Muscle of back (tissue), 11 donors: ENCODE data around the gene MYO16. TPM values are rescaled to one million over a fixed set of nuclear protein-coding genes. Genes with fewer than 3 reads are reported as not detected.
A peak's percentile ranks its signal among the peaks of the same experiment; 100 is the strongest.

Source experiments
- DNase-seq, 3 donors: peaks; one replicate each; pipeline versions ENCODE4 v3.0.0 to v3.0.0-alpha.2; 2013
- polyA plus RNA-seq, 10 donors: library from polyadenylated mRNA; unstranded; fragments of 120-200 nt; gene quantifications; one replicate each; pipeline ENCODE4 v1.2.1, GENCODE V29; 2013; ENCODE audit not compliant: insufficient read length in 10 of 10

MYO16 gene
- polyA plus RNA-seq, 10 donors = 9.0 to 25.7 (median 15.6) TPM

- no peak for DNase-seq
Measured at GRCh38 chr13:109126178-109126577, 496.8 kb downstream of the MYO16 start.

DNA sequence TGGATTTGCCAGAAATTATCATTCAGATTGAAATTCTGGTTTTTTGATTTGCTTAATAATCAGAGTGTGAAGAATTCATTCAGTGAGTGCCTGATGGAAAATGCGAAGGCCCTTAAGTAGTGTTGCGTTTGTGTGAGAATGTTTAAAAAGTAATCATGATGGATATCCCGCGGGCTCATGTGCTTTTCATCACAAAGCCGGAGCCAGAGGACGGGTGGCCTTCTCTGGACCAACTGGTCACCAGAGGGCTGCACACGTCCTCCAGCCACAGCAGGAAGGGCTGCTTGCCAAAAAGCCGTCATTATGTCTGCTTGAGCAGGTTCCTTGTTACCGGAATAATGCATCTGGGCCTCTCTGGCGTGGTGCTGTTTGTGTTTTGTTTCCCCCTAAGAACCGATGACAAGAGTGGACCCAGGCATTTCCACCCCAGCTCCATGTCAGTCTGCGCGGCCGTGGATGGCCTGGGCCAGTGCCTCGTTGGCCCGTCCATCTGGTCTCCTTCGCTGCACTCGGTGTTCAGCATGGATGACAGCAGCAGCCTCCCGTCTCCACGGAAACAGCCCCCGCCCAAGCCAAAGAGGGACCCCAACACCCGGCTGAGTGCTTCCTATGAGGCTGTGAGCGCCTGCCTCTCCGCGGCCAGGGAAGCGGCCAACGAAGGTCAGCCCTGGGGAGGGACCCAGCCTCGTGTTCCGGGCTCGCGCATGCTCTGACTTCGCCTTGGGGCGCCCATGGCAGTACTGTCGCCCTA is 497.7 kb downstream of the MYO16 start:
- no peak for DNase-seq

GRCh38 chr13:109128121-109128520 is 498.7 kb downstream of the MYO16 start:
- no peak for DNase-seq

- DNase-seq = no peak
Measured at GRCh38 chr13:109130093-109130835, 500.9 kb downstream of the MYO16 start.

DNA sequence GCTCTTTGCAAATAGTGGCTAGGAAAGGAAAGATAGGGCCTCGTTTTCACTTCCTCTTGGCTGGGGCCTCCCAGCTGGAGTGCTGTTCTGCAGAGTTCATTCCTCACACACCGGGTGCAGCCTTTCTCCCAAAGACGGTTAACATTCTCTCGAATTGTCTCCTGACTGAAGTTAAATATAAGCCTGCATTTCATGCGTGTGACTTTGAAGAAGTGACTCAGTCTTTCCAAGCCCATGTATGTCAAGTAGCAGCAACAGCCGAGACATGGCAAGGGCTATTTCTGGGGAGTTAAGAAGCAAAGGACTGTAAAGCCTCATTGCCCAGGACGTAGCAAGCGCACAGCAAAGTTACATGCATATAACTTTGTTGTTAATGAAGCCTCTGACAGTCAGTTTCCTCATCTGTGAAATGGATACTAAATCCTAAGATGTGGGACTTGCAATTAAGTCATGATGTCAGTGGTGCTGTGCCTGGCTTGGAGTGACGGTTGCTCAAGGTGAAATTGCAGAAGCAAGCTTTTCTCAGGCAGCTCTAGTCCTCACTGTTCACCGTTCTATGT is 502.4 kb downstream of the MYO16 start:
- DNase-seq = peak in 2 of 3 donors; percentile 43 to 73

DNA sequence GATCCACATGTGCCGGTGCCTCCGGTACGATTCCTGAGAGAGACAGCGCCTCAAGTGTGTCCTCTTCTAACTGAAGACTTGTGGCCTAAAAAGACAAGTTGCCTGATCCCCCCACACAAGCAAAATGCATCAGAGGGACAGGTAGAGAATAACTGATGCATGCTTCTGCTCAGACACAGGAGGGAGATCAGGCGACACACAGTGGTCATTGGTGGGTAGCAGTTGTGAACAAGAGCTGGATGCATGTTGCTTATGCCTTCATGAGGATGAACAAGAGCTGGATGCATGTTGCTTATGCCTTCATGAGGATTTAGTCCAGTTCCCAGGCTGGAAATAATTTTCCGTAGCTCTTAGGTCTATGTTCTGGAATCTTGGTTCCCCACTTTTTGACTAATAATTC is 505.6 kb downstream of the MYO16 start:
- DNase-seq = no peak

DNA sequence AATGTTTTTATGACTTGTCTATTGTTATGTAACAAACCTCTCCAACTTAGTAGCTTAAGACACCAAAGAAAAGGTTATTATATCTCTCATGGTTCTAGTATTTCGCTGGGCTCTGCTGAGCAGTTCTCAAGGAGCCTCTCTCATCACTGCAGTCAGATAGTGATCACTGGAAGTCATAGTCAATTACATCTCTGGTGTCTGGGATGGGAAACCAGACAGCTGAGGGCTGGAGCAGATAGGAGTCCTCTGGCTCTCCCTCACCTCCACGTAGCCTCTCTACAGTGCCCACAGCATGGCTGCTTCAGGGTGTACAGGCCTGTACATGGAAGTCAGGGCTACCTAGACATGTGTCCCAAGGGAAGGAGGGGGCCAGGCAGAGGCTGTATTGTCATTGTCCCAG is 507.5 kb downstream of the MYO16 start:
- DNase-seq = no peak

GRCh38 chr13:109139346-109139745 is 509.9 kb downstream of the MYO16 start:
- DNase-seq = no peak

GRCh38 chr13:109140054-109140453 is 510.6 kb downstream of the MYO16 start:
- no peak for DNase-seq

GRCh38 chr13:109140479-109141349 is 511.3 kb downstream of the MYO16 start:
- DNase-seq = peak in 1 of 3 donors; percentile 55

- no peak for DNase-seq
Measured at GRCh38 chr13:109141706-109142105, 512.3 kb downstream of the MYO16 start.

GRCh38 chr13:109144693-109145437 is 515.5 kb downstream of the MYO16 start:
- no peak for DNase-seq

GRCh38 chr13:109145631-109146030 is 516.2 kb downstream of the MYO16 start:
- peak; percentile 51 to 73 (median 61) for DNase-seq

GRCh38 chr13:109146393-109146792 is 517.0 kb downstream of the MYO16 start:
- no peak for DNase-seq

DNA sequence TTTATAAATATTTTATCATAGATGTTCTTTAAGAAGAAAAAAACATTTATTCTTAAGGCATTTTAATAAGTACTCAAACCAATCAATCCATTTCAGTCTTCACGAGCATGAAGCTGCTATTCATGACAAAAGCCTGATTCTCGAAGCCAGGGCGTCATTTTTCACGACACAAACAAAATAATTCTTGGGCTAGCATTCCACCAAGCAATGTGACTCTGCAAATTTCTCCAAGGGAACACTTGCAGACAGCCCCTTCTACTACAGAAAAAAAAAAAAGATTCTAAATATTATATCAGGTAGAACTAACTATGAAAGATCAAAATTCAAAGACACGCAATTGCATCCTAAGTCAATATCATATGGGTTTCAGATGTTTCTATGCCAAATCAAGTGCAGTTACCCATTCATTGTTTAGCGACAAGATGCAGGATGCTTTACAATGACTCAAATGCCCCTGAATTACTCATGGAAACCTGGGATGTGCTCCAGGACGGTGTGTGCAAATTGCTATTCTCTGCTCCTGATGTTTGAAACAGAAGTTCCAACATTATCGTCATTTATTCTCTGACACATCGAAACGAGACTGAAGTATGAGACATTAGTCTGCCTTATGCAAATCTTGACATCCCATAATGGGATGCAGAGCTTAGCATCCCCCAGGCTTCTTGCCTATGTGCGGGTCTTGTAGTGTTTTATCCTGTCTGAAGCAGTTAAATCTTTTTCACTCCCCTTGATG is 517.7 kb downstream of the MYO16 start:
- peak in 2 of 3 donors; percentile 40 to 86 for DNase-seq

GRCh38 chr13:109148243-109148642 is 518.8 kb downstream of the MYO16 start:
- DNase-seq = peak in 1 of 3 donors; percentile 18

GRCh38 chr13:109150696-109151095 is 521.3 kb downstream of the MYO16 start:
- no peak for DNase-seq

DNA sequence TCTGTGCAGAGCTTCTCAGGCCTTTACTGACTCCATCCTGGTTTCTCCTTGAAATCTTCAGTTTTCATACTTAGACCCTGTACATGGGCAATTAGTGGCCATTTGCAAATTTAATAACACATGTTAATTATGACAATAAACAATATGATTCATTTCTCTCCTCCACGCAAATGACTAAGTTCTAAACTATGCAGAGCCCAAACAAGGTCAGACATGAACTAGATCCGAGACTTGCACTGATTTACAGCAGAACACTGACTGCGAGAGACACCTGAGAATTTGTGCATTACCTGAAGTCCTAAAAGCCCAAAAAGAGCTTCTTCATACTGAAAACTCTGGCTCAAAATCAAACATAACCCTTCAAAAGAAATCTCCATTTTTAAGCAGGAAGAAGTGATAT is 521.8 kb downstream of the MYO16 start:
- no peak for DNase-seq

- no peak for DNase-seq
Measured at GRCh38 chr13:109151696-109152095, 522.3 kb downstream of the MYO16 start.

DNA sequence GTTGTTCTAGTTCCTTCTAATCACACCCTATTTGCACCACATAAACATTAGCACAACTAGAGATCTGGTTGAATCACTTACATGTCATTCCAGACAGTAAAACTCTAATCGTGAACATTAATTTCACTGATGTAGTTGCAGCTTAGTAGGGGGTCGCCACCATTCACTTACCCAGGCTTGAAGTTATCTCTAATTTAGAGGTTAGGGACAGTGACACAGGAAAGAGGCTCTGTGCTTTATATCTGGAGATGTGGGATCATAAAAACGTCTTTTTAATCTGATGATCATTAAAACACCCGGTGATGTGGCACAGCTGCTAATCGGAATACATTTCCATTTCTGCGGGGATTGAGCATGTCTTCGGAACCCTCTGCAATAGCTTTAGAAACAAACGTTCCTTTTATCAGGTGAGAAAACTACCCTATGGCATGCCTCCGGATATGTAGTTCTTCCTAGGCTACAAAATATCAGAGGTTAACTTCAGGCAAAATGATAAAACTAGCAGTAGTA is 523.0 kb downstream of the MYO16 start:
- no peak for DNase-seq
